Neural progenitor cell (in vitro differentiated cells): ENCODE data around the gene EFNA3. TPM values are rescaled to one million over a fixed set of nuclear protein-coding genes. Genes with fewer than 3 reads are reported as not detected.

Experiments used
- DNase-seq: peaks from one replicate; pipeline ENCODE4 v3.0.0-alpha.2; 2016; ENCODE audit warnings: low spot score
- H2AFZ ChIP-seq: fragments of 200-600 bp; sonication (generic); replicated peaks from 2 replicates; pipeline ENCODE4 v1.6.1; 2016; ENCODE audit warnings: antibody characterized with exemption
- H3F3A ChIP-seq: fragments of 200-600 bp; sonication (generic); 2 replicates; pipeline ENCODE4 v1.6.1; 2016; ENCODE audit warnings: antibody characterized with exemption, low read depth
- H3K27ac ChIP-seq: fragments of 200-600 bp; sonication (generic); 2 replicates; pipeline ENCODE4 v1.5.1; 2016; ENCODE audit warnings: mild to moderate bottlenecking
- H3K27me3 ChIP-seq: fragments of 200-600 bp; sonication (generic); 2 replicates; pipeline ENCODE4 v1.6.1; 2016; ENCODE audit warnings: mild to moderate bottlenecking, moderate library complexity
- H3K36me3 ChIP-seq: fragments of 200-600 bp; sonication (generic); 2 replicates; pipeline ENCODE4 v1.5.1; 2016
- H3K4me1 ChIP-seq: fragments of 200-600 bp; sonication (generic); 2 replicates; pipeline ENCODE4 v1.6.1; 2016; ENCODE audit warnings: mixed run types
- H3K4me2 ChIP-seq: fragments of 200-600 bp; sonication (generic); 2 replicates; pipeline ENCODE4 v1.6.1; 2016
- H3K4me3 ChIP-seq: fragments of 200-600 bp; sonication (generic); 2 replicates; pipeline ENCODE4 v1.5.1; 2016
- H3K79me2 ChIP-seq: fragments of 200-600 bp; sonication (generic); 2 replicates; pipeline ENCODE4 v1.6.1; 2016; ENCODE audit warnings: low read depth
- H3K9ac ChIP-seq: fragments of 200-600 bp; sonication (generic); 2 replicates; pipeline ENCODE4 v1.6.1; 2016
- H3K9me3 ChIP-seq: fragments of 200-600 bp; sonication (generic); 2 replicates; pipeline ENCODE4 v1.5.1; 2016; ENCODE audit warnings: low read depth
- H4K20me1 ChIP-seq: fragments of 200-600 bp; sonication (generic); 2 replicates; pipeline ENCODE4 v1.6.1; 2016; ENCODE audit warnings: low read depth
- H3K27ac Mint-ChIP-seq: 3 replicates; pipeline ENCODE4 v1.8.0; 2021; ENCODE audit warnings: mixed read lengths
- H3K27me3 Mint-ChIP-seq: 2 replicates; pipeline ENCODE4 v1.8.0; 2022; ENCODE audit warnings: low read depth, mild to moderate bottlenecking, inconsistent platforms, moderate library complexity, mixed read lengths; ENCODE audit not compliant: insufficient read depth
- H3K36me3 Mint-ChIP-seq: 3 replicates; pipeline ENCODE4 v1.8.0; 2021; ENCODE audit warnings: mixed read lengths
- H3K4me1 Mint-ChIP-seq: 3 replicates; pipeline ENCODE4 v1.8.0; 2021; ENCODE audit warnings: mixed read lengths
- H3K4me3 Mint-ChIP-seq: 3 replicates; pipeline ENCODE4 v1.8.0; 2021; ENCODE audit warnings: mild to moderate bottlenecking, moderate library complexity, mixed read lengths
- H3K9me3 Mint-ChIP-seq: 3 replicates; pipeline ENCODE4 v1.8.0; 2020; ENCODE audit warnings: mixed read lengths
- EZH2 ChIP-seq: fragments of 200-600 bp; sonication (generic); IDR thresholded peaks from 2 replicates; pipeline ENCODE4 v1.6.1; 2017; ENCODE audit warnings: antibody characterized with exemption, mild to moderate bottlenecking, moderate library complexity
- EZH2phosphoT487 ChIP-seq: fragments of 200-600 bp; sonication (generic); IDR thresholded peaks from 2 replicates; pipeline ENCODE4 v1.6.1; 2017; ENCODE audit warnings: antibody characterized with exemption
- total RNA-seq: library from RNA; depleted of rRNA; stranded (reverse); fragments of >200 nt; gene quantifications from 2 replicates; pipeline ENCODE4 v1.2.3, GENCODE V29; 2015; ENCODE audit warnings: low replicate concordance
- TF ChIP-seq, protein P1 (sequence below): fragments of 200-600 bp; sonication (generic); IDR thresholded peaks from 2 replicates; pipeline ENCODE4 v1.5.1; 2017; ENCODE audit warnings: antibody characterized with exemption, mild to moderate bottlenecking

EFNA3 gene
- total RNA-seq, 1 donor from 2014 or later, result 4.0 TPM

DNA sequence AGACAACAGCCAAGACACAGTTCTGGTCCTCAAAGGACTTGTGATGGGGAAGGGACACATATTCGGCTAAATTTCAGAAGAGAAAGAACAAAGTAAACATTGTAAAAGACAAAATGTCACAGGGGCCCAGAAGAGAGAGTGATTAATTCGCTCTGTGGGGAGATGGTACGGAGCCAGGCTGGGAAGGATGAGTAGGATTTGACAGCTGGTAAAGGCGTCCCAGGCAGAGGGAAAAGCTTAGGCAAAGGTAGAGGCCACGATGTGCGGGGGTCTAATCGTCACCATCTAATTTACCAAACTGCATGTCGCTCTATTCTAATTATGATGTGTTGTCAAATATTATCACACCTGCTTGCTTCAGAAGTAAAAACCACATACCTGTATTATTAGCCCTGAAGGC lies 31.7 kb downstream of the EFNA3 start:
- Histone ChIP-seq H3K9ac (no peak overlapping the region), H4K20me1 (no peaks in the 10 kb centered on the region), H3K4me3 (no peak overlapping the region), H3K27ac (no peak overlapping the region), H3K36me3 (no peaks in the 10 kb centered on the region), H2AFZ (no peak overlapping the region), H3K9me3 (no peaks in the 10 kb centered on the region), H3K4me1 (no peaks in the 10 kb centered on the region), H3K27me3 (peaks cover 10% of the 10 kb centered on the region), H3F3A (no peaks in the 10 kb centered on the region), H3K79me2 (no peaks in the 10 kb centered on the region), H3K4me2 (no peak overlapping the region)
- H3K4me1 Mint-ChIP-seq, result peaks cover 10% of the 10 kb centered on the region
- H3K27me3 Mint-ChIP-seq, result peaks cover 10% of the 10 kb centered on the region
- H3K27ac Mint-ChIP-seq, result no peak overlapping the region
- H3K36me3 Mint-ChIP-seq, result no peaks in the 10 kb centered on the region
- H3K9me3 Mint-ChIP-seq, result no peaks in the 10 kb centered on the region
- DNase-seq, result no peak
- H3K4me3 Mint-ChIP-seq, result no peak overlapping the region
- TF ChIP-seq, protein P1, sequence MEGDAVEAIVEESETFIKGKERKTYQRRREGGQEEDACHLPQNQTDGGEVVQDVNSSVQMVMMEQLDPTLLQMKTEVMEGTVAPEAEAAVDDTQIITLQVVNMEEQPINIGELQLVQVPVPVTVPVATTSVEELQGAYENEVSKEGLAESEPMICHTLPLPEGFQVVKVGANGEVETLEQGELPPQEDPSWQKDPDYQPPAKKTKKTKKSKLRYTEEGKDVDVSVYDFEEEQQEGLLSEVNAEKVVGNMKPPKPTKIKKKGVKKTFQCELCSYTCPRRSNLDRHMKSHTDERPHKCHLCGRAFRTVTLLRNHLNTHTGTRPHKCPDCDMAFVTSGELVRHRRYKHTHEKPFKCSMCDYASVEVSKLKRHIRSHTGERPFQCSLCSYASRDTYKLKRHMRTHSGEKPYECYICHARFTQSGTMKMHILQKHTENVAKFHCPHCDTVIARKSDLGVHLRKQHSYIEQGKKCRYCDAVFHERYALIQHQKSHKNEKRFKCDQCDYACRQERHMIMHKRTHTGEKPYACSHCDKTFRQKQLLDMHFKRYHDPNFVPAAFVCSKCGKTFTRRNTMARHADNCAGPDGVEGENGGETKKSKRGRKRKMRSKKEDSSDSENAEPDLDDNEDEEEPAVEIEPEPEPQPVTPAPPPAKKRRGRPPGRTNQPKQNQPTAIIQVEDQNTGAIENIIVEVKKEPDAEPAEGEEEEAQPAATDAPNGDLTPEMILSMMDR, result no peak
- TF ChIP-seq EZH2phosphoT487 (no peak), EZH2 (no peak)

DNA sequence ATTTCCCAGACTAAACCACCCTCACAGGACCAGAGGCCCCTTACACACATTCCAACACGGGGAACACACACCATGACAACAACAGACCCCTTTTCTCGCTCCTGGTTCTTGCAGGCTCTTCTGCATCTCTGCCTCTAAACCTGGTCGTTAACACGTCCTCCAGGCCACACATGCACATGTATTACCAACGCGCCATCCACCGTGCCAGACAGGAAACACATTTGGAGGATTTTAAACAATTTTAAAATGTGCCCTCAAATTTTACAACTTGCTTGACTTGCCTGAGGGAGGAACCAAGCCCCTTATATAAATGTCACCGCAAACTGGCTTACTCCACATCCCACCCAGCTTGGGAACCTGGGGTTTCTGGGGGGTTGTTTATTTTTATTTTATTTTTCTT lies 32.2 kb downstream of the EFNA3 start:
- TF ChIP-seq, protein P1, result no peak
- TF ChIP-seq EZH2, result no peak
- TF ChIP-seq EZH2phosphoT487, result no peak
- peaks cover 10% of the 10 kb centered on the region for H3K27me3 ChIP-seq
- H3K27me3 Mint-ChIP-seq, result peaks cover 10% of the 10 kb centered on the region

DNA sequence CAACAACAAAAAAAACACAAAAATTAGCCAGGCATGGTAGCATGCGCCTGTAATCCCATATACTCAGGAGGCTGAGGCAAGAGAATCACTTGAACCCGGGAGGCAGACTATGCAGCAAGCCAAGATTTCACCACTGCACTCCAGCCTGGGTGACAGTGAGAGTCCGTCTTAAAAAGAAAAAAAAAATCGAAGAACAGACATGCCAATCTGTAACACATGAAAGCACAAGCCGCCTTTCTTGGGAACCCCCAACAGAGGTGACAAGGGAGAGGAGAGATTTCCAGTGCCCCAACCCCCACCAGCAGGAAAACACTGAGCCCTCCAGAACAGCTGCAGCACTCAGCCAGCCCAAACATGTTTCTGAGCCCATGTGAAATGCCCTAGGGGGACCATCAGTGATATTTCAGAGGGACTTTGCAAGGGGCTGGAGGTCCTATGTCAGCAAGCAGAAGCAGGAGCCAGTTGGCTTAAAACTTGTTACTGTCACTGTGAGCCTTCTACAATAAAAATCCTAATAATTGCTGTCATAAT lies 34.9 kb downstream of the EFNA3 start:
- no peak overlapping the region for H3K27ac ChIP-seq
- no peaks in the 10 kb centered on the region for H4K20me1 ChIP-seq
- H3K36me3 Mint-ChIP-seq, result no peaks in the 10 kb centered on the region
- no peak overlapping the region for H3K9ac ChIP-seq
- H3K27ac Mint-ChIP-seq, result no peak overlapping the region
- H3K4me1 ChIP-seq, result no peaks in the 10 kb centered on the region
- no peak overlapping the region for H3K4me2 ChIP-seq
- H3K36me3 ChIP-seq, result no peaks in the 10 kb centered on the region
- H3K4me1 Mint-ChIP-seq, result peaks cover 7% of the 10 kb centered on the region
- no peaks in the 10 kb centered on the region for H3K79me2 ChIP-seq
- H3K9me3 ChIP-seq, result no peaks in the 10 kb centered on the region
- no peak overlapping the region for H2AFZ ChIP-seq
- no peak overlapping the region for H3K4me3 ChIP-seq
- TF ChIP-seq EZH2, result no peak
- H3K27me3 Mint-ChIP-seq, result peaks cover 5% of the 10 kb centered on the region
- no peak overlapping the region for H3K4me3 Mint-ChIP-seq
- no peaks in the 10 kb centered on the region for H3F3A ChIP-seq
- no peaks in the 10 kb centered on the region for H3K9me3 Mint-ChIP-seq
- H3K27me3 ChIP-seq, result peaks cover 6% of the 10 kb centered on the region
- DNase-seq, result no peak

More for the DNA sequence above, 32.2 kb downstream of the EFNA3 start:
- Histone ChIP-seq H3K4me3 (no peak overlapping the region), H3K79me2 (no peaks in the 10 kb centered on the region), H3F3A (no peaks in the 10 kb centered on the region), H3K9ac (no peak overlapping the region), H3K4me2 (no peak overlapping the region), H3K36me3 (no peaks in the 10 kb centered on the region), H3K4me1 (no peaks in the 10 kb centered on the region), H4K20me1 (no peaks in the 10 kb centered on the region), H2AFZ (no peak overlapping the region), H3K27ac (no peak overlapping the region), H3K9me3 (no peaks in the 10 kb centered on the region)
- Mint-ChIP-seq H3K4me1 (peaks cover 7% of the 10 kb centered on the region), H3K36me3 (no peaks in the 10 kb centered on the region), H3K27ac (no peak overlapping the region), H3K9me3 (no peaks in the 10 kb centered on the region), H3K4me3 (no peak overlapping the region)
- DNase-seq, result no peak

DNA sequence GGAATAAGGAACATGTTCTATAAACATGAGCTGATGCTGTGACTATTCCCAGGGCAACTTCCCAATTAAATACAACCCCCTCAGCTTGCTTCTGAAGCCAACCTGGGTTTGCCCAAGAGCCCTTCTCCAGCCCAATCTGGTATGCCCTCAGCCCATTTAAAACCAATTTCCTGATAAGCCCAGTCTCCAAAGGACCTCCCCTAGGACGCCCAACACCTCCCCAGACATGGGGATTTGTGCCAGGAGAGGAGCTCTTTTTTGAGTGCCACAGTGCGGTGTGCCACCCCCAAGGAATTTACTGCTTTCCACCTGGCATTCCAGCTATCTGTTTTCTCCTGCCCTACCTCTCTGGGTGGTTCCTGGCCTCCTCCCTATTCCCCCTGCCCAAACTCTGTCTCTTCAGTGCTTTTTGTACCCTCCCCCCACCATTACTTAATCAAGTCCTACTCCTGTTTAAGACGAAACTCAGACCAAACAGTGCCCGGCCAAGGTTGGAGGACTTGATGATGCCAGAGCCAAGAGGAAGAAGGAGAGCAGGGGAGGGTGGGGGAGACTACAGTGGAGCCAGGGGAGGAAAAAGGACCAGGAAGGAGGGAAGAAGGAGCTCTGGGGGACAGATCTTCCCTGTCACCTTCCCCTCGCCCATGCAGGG lies 37.6 kb downstream of the EFNA3 start:
- DNase-seq, result no peak
- H4K20me1 ChIP-seq, result no peaks in the 10 kb centered on the region
- no peaks in the 10 kb centered on the region for H3K36me3 ChIP-seq
- Mint-ChIP-seq H3K4me1 (peaks cover 5% of the 10 kb centered on the region), H3K9me3 (no peaks in the 10 kb centered on the region), H3K27me3 (peaks cover 14% of the 10 kb centered on the region), H3K36me3 (no peaks in the 10 kb centered on the region), H3K4me3 (peak overlapping the region; percentile 3), H3K27ac (no peak overlapping the region)
- no peaks in the 10 kb centered on the region for H3K79me2 ChIP-seq
- H3K27me3 ChIP-seq, result peaks cover 31% of the 10 kb centered on the region
- H3K4me2 ChIP-seq, result no peak overlapping the region
- no peak overlapping the region for H3K9ac ChIP-seq
- TF ChIP-seq, protein P1, result no peak
- no peak for TF ChIP-seq EZH2
- no peak for TF ChIP-seq EZH2phosphoT487
- no peaks in the 10 kb centered on the region for H3K9me3 ChIP-seq
- no peak overlapping the region for H3K4me3 ChIP-seq
- H3K4me1 ChIP-seq, result no peaks in the 10 kb centered on the region
- no peak overlapping the region for H3K27ac ChIP-seq
- H2AFZ ChIP-seq, result no peak overlapping the region
- peaks cover 5% of the 10 kb centered on the region for H3F3A ChIP-seq
